NCI-H524 treated with DMSO at 0.1 percent for 48 hours (cell line): ENCODE data around the gene ARF3.
A peak's percentile ranks its signal among the peaks of the same experiment; 100 is the strongest.

Source experiments
- DNase-seq: peaks from one replicate; lab custom pipeline; 2025; lab: John Stamatoyannopoulos, UW

Gene ARF3

DNA sequence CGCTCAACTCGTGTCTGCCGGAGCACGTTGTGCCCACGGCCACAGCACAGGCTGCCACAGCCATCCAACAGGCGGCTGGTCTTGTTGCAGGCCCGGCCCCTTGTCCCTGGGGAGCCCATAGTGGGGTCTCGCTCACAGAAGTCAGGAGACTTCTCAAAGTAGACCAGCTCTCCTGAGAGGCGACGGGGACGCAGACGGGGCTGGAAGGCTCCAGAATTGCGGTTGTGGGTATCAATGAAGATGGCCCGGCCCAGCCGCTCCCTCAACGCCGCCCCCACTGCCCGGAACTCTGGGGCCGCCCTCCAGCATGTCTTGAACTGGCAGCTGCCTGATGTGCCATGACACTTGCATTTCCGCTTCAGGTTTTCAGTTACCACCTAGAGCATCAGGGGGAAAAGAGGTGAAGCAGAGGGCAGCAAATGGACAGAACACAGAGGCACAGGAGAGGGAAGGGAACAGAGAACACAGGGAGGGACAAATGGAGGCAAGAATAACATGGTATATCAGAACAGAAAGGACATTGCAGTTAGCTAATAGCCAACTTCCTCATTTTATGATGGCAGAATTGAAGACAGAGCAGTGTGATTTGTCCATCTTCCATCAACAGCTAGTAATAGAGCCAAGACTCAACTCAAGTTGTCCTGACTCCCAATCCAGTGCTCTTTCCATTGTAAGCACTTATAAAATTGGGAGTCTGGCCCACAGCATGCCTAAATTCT is 9.0 kb upstream of the ARF3 start:
- no peak for DNase-seq

DNA sequence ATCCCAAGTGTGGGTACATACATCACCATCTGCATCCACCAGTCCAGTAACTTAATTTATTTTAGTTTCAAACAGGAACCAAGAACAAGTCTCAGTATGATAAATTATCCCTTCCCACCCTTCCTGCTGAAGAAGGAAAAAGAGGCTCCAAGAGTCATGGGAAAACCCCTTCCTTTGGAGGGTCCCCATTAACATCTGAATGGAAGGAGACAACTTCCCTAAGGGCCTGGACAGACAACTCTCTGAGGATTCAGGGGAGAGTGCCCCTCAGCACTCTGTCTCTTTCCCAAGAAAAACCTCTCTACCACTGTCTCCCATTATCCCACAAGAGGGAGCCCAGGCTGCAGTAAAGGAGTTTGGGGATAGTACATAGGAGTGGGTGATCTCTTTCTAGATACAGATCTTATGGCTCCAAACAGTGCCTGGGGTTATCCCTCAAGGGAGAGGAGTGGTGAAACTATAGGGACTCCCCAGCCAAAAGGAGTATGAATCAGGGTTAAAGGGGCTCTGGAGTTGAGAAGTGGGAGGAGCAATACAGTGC is 8.1 kb upstream of the ARF3 start:
- DNase-seq, result no peak

DNA sequence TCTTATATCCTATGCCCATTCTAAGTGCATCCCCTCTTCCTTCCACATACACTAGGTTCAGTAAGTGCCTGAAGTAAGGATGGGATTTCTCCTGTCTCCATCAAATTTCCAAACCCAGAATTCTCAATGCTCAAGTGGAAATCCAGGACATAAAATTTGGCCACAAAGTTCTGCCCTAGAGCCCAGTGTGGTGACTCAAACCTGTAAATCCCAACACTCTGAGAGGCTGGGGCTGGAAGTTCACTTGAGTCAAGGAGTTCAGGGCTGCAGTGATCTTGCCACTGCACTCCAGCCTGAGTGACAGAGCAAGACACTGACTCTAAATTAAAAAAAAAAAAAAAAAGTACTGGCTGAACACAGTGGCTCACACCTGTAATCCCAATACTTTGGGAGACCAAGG is 4.5 kb upstream of the ARF3 start:
- no peak for DNase-seq

DNA sequence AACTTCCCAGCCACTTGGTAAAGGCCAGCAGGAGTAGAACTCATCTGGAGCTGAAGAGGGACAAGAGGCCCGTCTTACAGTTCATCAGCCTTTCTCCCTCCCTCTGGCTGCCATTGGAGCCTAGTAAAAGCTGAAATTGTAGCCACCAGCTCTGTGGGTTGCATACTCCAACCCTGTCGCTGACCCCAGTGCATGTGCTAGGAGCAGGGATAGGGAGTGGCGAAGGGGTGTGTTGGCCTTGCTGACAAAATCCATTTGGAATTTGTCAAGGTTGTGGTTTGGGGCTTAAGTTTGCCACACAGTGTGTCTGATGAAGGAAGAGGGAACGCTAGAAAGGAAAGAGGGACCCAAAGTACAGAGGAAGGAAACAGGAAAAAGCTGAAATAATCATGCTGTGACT is 4.0 kb upstream of the ARF3 start:
- DNase-seq, result no peak

DNA sequence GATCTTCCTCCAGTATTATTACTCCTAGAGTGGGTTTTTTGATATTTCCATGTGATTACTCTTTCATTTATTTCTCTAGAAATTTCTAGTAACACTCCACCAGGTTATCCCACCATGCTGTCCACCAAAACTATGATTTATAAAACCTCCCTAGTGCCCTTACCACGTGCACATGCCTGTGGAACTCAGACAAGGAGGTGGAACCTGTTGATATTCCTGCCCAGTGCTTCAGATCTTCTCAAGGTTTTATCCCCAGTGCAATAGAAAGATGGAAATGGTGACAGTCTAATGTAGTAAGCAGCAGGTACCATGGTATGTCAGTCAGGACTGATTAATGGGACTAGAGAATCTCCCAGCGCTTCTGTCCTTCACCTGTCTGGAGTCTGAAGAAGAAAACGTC is 3.5 kb upstream of the ARF3 start:
- DNase-seq, result no peak

DNA sequence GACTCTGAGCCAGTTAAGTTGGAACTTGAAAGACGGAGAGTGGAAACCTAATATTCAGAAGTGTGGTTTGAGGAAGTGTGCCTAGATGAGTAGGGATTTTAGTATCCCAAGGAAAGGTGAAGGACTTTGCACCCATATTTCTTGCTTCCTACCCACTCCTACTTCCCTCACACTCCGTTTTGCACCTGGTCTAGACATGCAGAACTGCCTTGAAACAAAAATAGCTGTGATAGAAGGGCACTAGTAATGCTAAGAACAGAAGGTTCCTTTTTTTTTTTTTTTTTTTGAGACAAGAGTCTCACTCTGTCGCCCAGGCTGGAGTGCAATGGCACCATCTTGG is 732 bp upstream of the ARF3 start:
- DNase-seq, result no peak

DNA sequence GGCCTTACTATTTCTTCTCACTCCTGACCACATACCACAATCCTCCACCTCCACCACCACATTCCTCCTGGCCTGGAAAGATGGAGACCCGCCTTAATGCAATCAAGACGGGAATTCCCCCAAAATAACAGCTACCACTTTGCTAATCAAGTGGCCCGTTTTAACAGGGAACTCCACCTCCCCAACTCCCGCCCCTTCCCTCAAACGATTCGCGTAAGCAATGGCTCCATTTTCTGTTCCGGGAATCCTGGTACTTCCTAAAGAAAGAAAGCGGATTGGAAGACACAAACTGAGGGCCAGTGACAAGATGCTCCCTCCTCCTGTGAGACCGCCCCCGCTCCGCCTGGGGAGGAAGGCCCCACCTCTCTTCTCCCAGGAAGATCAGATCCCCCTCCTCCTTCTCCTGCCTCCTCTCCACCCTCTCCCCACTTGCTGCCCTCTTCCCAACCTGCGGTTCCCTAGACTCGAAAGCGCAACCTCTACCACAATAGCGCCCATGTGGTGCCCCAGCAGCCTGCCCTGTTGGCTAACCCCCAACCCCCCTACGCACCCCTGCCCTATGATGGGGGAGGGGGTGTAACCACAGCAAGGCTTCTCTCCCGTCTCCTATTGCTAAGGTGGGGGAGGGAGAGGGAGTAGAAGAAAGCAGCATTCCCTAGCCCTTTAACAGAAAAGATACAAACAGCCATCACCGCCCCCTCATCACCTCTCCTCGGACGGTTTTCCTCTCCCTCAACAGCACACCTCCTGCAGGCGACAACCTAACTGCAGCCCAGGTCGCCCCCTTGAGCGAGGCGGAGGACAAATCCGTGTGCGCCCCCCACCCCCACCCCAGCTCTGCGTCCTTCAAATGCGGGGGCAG is 777 bp downstream of the ARF3 start:
- DNase-seq, result peak; percentile 53

DNA sequence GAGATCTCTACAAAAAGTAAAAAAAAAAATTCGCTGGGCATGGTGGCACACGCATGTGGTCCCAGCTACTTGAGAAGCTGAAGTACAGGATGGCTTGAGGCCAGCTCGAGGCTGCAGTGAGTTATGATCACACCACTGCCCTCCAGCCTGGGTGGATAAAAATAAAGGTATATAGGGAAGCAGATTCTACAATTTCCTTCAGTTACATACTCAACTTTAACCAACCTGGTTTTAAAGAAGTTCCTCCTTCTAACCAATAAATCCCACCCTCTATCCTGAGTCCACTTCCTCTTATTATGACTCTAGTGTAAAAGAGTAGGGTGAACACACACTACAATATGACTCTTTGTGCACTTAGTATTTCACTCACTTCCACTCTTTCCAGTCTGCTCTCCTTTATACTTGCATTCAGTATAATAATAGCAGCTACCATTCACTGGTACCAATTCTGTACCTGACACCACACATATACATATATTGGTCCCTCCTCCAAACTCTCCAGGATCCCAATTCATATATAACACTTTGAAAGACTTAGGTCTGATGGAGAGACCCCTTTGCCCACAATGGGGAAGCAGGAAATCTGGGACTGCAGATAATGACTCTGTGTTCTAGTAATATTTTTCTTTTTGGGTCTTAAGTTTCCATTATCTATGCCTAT is 2.3 kb downstream of the ARF3 start:
- DNase-seq, result no peak

DNA sequence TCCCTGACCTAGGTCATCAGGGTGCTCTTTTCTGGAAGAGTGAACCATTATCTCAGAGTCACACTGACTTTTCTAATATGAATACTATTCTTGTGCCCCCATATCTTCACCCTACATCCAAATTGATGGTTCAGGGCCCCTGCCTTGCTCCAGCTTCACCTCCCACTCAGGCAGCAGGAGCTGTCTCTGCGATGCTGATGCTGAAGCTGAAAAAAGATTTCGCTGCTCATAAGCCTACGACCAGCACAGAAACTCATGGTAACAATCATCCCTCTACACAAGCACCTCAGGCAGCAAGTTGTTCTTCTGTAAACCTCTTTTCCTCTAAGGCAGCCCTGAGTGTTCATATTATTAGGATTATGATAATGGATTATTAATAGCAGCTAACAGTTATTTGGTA is 3.2 kb downstream of the ARF3 start:
- no peak for DNase-seq

DNA sequence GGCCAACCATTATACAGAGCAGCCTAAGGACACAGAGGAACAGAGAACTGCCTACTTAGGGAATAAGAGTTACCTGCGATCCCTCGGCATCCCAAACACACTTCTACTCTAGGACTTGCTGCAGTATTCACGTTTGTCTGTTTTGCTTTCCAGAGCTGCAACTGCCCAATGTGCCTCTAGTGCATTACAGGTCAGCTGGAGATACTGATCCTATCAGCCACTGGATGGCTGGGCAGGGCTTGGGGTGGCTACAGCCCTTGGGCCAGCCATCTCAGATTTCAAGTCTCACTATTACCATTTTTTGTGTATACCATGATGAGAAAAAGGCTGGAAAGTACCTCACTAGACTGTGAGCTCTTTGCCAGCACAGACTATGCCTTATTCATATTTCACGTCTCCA is 4.6 kb downstream of the ARF3 start:
- no peak for DNase-seq

DNA sequence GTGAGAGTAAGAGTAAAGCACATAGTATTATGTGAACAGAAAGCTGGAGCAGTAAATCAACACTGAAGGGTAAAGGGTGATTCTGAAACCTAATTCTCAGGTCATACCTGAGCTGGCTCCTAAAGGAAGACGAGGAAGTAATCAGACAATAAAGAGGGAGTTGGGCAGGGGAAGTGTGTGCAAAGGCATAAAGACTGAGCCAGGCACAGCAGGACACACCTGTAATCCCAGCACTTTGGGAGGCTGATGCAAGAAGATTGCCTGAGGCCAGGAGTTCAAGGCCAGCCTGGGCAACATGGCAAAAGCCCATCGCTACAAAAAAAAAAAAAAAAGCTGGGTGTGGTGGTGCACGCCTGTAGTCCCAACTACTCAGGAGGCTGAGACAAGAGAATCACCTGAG is 9.6 kb downstream of the ARF3 start:
- DNase-seq, result no peak

DNA sequence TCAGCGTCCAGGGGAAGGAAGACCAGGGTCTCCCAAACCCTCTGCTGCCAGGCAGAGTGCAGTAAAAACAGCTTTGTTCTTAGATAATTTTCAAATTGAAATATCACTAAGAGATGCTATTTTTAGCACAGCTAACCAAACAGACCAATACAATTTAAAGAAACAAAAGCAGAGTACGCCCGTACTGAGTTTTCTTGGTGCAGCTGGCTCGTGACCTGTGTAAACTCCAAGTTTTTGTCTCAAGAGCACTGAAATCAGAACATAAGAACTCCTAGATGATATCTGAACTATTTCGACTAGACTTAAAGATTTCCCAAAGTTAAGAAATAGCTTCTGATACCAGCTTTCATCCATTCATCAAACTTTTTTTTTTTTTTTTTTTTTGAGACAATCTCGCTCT is 10.3 kb downstream of the ARF3 start:
- no peak for DNase-seq

DNA sequence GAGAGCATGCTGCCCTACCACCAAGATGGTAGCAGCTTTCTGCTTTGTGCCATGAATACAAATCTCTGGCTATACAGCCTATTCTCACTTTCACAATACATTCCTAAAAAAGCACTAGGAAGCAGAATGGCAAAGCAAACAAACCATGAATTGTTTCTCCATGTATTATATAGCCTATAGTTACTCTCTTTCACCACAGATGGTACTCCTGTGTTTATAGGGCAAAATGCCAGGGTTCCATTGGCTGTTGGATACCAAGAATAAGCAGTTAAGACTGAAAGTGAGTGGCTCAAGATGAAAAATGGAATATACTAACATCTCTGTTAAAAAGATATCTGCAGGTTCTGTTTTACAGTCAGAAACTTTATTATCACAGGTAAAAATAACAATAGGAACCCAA is 11.1 kb downstream of the ARF3 start:
- no peak for DNase-seq

DNA sequence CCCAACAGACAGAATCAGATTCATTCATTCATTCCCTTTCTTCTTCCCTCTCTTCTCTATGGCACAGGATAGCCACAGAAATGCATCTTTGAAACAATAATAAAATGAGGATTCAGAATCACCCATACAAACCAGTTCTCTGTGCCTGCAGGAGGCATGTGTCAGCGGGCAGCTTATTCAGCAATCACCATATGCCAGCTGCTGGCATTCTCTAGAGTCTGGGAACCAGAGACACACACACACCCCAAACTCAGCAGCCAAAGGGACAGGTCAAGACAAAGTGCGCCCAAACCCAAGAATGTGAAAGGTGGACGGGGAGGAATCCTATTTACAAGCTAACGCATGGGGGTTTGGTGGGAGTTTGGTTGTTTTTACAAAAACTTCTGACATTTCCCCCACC is 14.1 kb downstream of the ARF3 start:
- no peak for DNase-seq

DNA sequence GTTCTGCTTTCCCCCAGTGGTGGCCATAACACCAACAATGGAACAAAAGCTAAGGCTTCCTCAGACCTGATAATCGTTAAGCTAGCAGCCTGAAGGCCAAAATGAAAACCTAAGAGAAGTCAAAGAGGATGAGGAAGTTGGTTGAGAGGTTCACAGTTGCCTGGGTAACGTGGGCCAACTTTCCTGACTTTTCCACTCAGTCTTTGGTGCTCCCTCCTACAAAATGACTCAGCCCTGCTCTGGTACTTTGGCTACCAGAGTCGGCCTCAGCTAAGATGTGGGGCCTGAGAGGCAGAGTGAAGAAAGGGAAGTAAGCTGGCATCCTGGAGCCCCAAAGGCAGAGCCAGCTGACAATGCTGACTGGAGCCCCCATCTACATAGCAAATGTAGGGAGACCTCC is 17.1 kb downstream of the ARF3 start:
- no peak for DNase-seq

DNA sequence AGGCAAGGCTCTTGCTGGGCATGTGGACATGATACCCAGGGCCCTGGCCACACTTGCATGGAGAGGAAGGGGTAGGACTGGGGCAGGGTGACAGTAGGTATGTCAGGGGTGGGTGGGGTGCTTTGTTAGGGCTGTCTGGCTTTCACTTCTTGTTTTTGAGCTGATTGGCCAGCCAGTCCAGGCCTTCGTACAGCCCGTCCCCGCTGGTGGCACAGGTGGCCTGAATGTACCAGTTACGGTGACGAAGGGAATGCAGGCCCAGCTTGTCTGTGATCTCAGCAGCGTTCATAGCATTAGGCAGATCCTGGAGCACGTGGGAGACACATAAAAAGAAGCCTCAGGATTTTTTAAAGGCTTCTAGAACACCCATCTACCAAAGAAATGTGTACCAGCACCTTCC is 18.5 kb downstream of the ARF3 start:
- no peak for DNase-seq

DNA sequence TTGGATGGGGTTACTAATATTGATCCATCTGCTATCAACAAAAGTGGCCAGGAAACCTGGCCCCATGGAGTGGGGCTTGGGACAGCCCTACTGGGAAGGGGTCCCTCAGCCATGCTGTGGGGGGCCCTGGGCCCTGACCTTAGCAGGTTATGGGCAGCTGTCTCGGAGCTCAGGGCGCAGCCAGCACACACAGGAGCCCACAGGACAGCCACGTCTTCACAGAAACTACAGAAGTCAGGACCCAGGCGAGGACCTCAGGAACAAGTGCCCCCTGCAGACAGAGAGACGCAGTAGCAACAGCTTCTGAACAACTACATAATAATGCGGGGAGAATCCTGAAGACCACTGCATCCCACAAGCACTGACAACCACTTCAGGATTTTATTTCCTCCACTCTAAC is 20.1 kb downstream of the ARF3 start:
- DNase-seq, result no peak

DNA sequence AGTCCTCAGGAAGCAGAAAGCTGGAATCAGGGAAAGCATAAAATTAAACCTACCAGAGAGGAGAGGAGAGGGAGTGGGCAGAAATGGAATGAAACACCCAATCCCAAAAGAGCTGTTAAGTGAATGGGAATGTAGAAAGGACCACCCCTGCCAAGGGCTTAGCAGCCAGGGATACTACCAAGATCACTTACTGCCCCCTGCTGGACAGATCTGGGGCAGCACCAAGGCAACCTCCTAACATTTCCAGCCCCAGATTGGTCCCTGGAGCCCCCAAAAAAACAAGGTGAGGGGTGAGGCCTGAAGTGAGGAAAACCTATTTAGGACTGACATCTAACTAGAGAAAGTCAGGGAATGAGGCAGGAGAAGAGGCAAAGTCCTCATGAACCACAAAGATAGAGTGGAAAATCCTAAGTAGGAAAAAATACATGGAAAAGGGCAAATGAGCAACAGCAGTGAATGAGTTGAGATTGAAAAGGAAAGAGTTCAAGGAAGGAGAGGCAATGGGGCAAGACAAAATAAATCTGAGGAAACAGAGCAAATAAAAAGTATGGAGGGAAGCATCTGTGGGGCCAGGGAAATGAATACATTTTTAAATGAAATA is 20.8 kb downstream of the ARF3 start:
- DNase-seq, result no peak

DNA sequence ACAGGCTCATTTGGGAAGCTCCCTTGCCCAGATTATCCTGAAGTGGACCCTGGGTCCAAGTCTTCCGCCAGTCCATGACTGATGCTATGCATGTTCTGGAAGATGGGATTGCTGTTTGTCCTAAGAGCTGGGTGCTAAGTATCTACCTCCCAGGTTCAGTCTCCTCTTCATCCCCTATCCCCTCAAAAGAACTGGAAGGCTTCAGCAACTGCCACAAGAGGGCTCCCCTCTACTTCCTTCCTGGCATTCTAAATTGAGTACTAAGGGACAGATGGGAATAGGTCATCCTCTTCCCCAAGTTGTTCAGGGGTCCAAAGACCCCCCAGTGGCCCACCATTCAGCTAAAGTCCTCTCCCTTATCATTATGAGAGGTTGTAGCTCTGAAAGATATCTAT is 23.0 kb downstream of the ARF3 start:
- DNase-seq, result no peak

DNA sequence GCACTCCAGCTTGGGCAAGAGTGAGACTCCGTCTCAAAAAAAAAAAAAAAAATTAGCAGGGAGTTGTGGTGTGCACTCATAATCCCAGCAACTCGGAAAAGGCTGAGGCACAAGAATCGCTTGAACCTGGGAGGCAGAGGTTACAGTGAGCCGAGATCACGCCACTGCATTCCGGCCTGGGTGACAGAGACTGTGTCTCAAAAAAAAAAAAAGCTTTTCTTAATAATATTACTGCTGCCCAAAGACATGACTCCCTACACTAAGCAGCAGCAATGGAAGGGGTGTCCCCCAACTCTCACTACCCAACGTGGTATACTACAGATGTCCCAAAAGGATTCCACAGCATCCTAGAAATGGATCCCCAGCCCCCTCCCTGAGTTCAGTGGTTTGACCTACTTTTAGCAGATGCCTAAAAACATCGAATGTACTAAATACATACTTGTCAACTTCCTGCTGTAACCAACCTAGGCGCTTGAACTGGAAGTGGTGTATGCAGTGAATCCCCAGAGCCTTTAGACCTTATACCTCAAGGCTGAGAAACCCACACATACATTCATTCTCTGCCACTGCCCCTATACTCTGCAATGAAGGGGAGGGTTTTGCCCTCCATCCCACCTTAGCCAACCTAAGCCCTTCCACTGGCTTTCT is 23.5 kb downstream of the ARF3 start:
- DNase-seq, result no peak

DNA sequence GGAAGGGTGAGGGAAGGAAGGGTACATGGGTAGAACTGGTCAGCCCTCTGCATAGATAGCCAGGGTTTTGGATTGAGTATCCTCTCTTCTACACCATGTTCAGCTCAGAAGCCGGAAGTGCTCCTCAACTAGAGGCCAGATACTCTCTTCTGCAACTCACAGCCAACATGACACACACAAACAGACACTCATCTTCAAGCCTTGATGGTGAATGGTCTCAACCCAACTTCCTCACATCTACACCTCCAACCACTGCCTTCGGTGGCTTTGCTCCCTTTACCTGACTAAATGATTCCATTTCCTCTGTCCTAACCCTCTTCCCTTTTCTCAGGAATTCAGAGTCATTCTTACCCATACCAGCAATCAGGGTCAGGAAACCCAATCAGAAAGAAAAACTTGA is 24.4 kb downstream of the ARF3 start:
- DNase-seq, result no peak

DNA sequence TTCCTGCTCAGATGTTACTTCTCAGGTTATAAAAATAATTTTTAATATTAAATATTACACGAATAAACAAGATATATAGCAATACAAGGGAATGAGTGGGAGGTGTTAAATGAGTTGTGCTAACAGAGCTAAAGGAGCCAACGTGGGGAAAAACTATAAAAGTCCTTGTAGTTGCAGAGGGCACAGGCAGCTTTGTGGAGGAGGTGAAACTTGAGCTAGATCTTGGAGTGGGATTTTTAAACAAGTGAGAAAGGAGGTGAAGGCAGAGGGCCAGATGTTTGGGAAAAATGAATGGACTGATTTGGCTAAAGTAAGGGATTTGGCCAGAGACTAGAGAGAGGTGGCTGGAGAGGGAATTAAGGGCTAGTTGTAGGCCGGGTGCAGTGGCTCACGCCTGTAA is 26.8 kb downstream of the ARF3 start:
- DNase-seq, result no peak
